B cell (primary cell): ENCODE data around the gene MMP15.

Source experiments
- EZH2 ChIP-seq: IDR thresholded peaks from 2 replicates; pipeline ENCODE4 v1.6.1; 2012; ENCODE audit warnings: borderline replicate concordance, low read depth, mild to moderate bottlenecking, moderate library complexity, low read length; ENCODE audit not compliant: insufficient read depth, poor library complexity, severe bottlenecking
- TF ChIP-seq, protein P1 (sequence below): fragments of 200-600 bp; IDR thresholded peaks from one replicate; pipeline ENCODE4 v1.8.0; 2022; ENCODE audit warnings: antibody characterized with exemption, mild to moderate bottlenecking

DNA sequence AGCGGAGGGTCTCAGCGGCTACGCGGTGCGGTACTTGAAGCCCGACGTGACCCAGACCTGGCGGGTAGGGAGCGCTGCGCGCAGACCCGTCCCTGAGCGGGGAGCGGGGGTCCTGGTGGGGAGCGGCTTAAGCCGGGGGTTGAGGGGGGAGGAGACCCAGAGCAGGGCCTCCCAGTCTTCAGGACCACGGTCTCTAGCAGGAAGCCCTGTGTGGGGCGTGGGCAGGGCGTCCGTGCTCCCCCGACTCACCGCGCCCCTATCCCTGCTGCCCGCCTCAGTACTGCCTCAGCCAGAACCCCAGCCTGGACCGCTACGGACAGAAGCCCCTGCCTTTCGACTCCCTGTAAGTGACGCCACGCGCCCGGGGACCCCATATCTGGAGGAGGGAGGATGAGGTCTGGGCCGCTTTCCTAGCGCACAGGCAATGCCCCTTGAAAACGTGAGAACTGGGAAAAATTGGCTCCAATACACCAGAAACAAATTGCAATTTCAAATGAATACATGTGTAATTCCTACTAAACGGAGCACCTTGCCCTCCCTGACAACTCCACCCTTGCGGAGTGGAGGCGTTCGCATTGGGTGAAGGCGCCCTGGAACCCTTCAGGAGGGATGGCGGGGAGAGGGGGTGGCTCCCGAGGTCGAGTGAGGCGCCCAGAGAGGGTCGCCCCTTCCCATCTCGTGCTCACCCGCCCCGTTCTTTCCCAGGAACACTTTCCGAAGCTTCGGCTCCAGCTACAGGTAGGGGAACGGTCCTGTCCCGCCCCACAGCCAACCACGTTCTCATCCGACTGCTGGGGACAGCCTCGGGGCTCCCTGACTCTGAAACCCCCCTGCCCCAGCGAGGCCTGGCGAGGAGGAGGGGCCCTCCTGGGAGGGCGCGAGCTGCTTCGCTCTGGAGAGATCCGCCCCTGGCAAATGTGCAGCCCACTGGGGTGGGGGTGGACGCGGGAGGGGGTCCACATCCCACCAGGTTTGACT is 40.1 kb upstream of the MMP15 start:
- TF ChIP-seq, protein P1, sequence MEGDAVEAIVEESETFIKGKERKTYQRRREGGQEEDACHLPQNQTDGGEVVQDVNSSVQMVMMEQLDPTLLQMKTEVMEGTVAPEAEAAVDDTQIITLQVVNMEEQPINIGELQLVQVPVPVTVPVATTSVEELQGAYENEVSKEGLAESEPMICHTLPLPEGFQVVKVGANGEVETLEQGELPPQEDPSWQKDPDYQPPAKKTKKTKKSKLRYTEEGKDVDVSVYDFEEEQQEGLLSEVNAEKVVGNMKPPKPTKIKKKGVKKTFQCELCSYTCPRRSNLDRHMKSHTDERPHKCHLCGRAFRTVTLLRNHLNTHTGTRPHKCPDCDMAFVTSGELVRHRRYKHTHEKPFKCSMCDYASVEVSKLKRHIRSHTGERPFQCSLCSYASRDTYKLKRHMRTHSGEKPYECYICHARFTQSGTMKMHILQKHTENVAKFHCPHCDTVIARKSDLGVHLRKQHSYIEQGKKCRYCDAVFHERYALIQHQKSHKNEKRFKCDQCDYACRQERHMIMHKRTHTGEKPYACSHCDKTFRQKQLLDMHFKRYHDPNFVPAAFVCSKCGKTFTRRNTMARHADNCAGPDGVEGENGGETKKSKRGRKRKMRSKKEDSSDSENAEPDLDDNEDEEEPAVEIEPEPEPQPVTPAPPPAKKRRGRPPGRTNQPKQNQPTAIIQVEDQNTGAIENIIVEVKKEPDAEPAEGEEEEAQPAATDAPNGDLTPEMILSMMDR, result no peak
- no peak for TF ChIP-seq EZH2
